ENCODE measurements around the gene CPNE6. TPM values are rescaled to one million over a fixed set of nuclear protein-coding genes. Genes with fewer than 3 reads are reported as not detected.

Gene CPNE6
- total RNA-seq, 1 experiment from 2014 or later: not detected

- no peaks in the 10 kb centered on the region for H3K4me1 ChIP-seq (ENCODE audit: insufficient read depth, low read length, poor library complexity, severe bottlenecking)
- BruUV-seq (replicated peaks): no TSS peak
- intact Hi-C loops (cut with micrococcal nuclease; ENCODE audit: unreplicated experiment): no loop called here
- no peak for DNase-seq (ENCODE audit: low spot score)
- ChIA-PET POLR2A (ENCODE audit: low non-redundant PET) (interaction anchor here (0.7 kb wide), 1 partner anchor 25 kb away, joined by 6 read pairs; no protein-coding TSS in a partner anchor), CTCF (interaction anchor here (1.9 kb wide), 1 partner anchor 11 kb away, joined by 7 read pairs; no protein-coding TSS in a partner anchor)
- no peak overlapping the region for H3K27ac ChIP-seq (ENCODE audit: low read depth, low read length, poor library complexity, severe bottlenecking)
- H3K9me3 ChIP-seq (ENCODE audit: low read depth, low read length, poor library complexity, severe bottlenecking): no peaks in the 10 kb centered on the region
- peaks cover 18% of the 10 kb centered on the region for H3K27me3 ChIP-seq (replicated peaks; ENCODE audit: insufficient read depth, low read depth, low read length, poor library complexity)
- no peak for TF ChIP-seq CTCF (conservative IDR thresholded peaks at IDR 0.05; ENCODE audit: low read depth, low read length)
- TF ChIP-seq EZH2 (IDR thresholded peaks at IDR 0.05; ENCODE audit: borderline replicate concordance, low read depth, low read length, poor library complexity, severe bottlenecking): no peak
- H3K4me3 ChIP-seq (ENCODE audit: low read depth, low read length, poor library complexity, severe bottlenecking): no peak overlapping the region
- H3K36me3 ChIP-seq (ENCODE audit: insufficient read depth, low read length, poor library complexity, severe bottlenecking): no peaks in the 10 kb centered on the region
Observed at GRCh38 chr14:24068711-24069410, 2.5 kb upstream of the CPNE6 start.

- no peak overlapping the region for H3K27ac ChIP-seq (ENCODE audit: low read depth, low read length, poor library complexity, severe bottlenecking)
- no peak for DNase-seq (ENCODE audit: low spot score)
- ChIA-PET CTCF (interaction anchor here (1.9 kb wide), 1 partner anchor 11 kb away, joined by 7 read pairs; no protein-coding TSS in a partner anchor), POLR2A (ENCODE audit: low non-redundant PET) (no interaction called here)
- no peak overlapping the region for H3K4me3 ChIP-seq (ENCODE audit: low read depth, low read length, poor library complexity, severe bottlenecking)
- intact Hi-C loops (cut with micrococcal nuclease; ENCODE audit: unreplicated experiment): no loop called here
- H3K9me3 ChIP-seq (ENCODE audit: low read depth, low read length, poor library complexity, severe bottlenecking): no peaks in the 10 kb centered on the region
- BruUV-seq (replicated peaks): no TSS peak
- TF ChIP-seq CTCF (conservative IDR thresholded peaks at IDR 0.05; ENCODE audit: low read depth, low read length): no peak
- H3K36me3 ChIP-seq (ENCODE audit: insufficient read depth, low read length, poor library complexity, severe bottlenecking): no peaks in the 10 kb centered on the region
- no peaks in the 10 kb centered on the region for H3K4me1 ChIP-seq (ENCODE audit: insufficient read depth, low read length, poor library complexity, severe bottlenecking)
- peaks cover 18% of the 10 kb centered on the region for H3K27me3 ChIP-seq (replicated peaks; ENCODE audit: insufficient read depth, low read depth, low read length, poor library complexity)
Observed at GRCh38 chr14:24069411-24069735, 2.0 kb upstream of the CPNE6 start.

GRCh38 chr14:24070285-24071143 is 848 bp upstream of the CPNE6 start:
- CTCF ChIA-PET: interaction anchor here (1.9 kb wide), 1 partner anchor 12 kb away, joined by 7 read pairs; no protein-coding TSS in a partner anchor
- Histone ChIP-seq H3K36me3 (ENCODE audit: insufficient read depth, low read length, poor library complexity, severe bottlenecking) (no peaks in the 10 kb centered on the region), H3K9me3 (ENCODE audit: low read depth, low read length, poor library complexity, severe bottlenecking) (no peaks in the 10 kb centered on the region), H3K27me3 (replicated peaks; ENCODE audit: insufficient read depth, low read depth, low read length, poor library complexity) (peaks cover 18% of the 10 kb centered on the region), H3K27ac (ENCODE audit: low read depth, low read length, poor library complexity, severe bottlenecking) (no peak overlapping the region), H3K4me3 (ENCODE audit: low read depth, low read length, poor library complexity, severe bottlenecking) (no peak overlapping the region), H3K4me1 (ENCODE audit: insufficient read depth, low read length, poor library complexity, severe bottlenecking) (no peaks in the 10 kb centered on the region)
- POLR2A ChIA-PET (ENCODE audit: low non-redundant PET): no interaction called here
- DNase-seq (ENCODE audit: low spot score): no peak
- BruUV-seq (replicated peaks): no TSS peak
- intact Hi-C loops (cut with micrococcal nuclease; ENCODE audit: unreplicated experiment): no loop called here
- no peak for TF ChIP-seq CTCF (conservative IDR thresholded peaks at IDR 0.05; ENCODE audit: low read depth, low read length)
- TF ChIP-seq EZH2 (IDR thresholded peaks at IDR 0.05; ENCODE audit: borderline replicate concordance, low read depth, low read length, poor library complexity, severe bottlenecking): no peak

All from A673 (cell line).